GM10248 (cell line): ENCODE measurements around the gene CHST11.

Experiments
- CTCF ChIA-PET: fragments of 300-600 bp; sonication (Branson Sonifier 250); formaldehyde crosslinking; extraction: SDS; loops from one replicate; lab custom pipeline; 2021; ENCODE audit warnings: antibody characterized with exemption; lab: Yijun Ruan, JAX
- POLR2A ChIA-PET: fragments of 350-650 bp; sonication (Branson Sonifier 250); formaldehyde crosslinking; extraction: SDS; loops from one replicate; lab custom pipeline; 2020; ENCODE audit warnings: antibody characterized with exemption; lab: Yijun Ruan, JAX
- DNase-seq: peaks from one replicate; pipeline ENCODE4 v3.0.0; 2012; ENCODE audit errors: extremely low spot score
- TF ChIP-seq, protein P1 (sequence below): IDR thresholded peaks from 2 replicates; pipeline ENCODE4 v1.5.1; 2012; ENCODE audit warnings: mild to moderate bottlenecking, low read depth; ENCODE audit errors: extremely low read depth, missing control alignments, control extremely low read depth

The CHST11 gene

DNA sequence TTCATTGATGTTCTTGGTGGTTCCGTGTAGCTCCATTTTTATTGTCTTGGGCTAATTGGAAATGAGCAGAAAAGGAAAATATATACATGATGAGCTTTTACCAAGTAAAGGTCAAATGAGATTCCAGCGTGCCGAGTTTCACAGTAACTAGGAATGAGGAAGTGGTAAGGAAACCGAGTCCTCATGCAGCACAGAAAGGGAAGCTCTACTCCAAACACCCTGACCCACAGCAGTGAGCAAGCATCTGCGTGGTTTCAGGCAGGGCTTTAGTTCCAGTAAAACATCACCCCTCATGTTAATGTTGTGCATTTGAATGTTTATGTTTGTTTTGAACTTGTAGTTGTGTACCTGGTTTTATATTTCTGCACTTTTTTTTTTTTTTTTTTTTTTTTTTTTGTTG, 293.3 kb downstream of the CHST11 start:
- TF ChIP-seq, protein P1, sequence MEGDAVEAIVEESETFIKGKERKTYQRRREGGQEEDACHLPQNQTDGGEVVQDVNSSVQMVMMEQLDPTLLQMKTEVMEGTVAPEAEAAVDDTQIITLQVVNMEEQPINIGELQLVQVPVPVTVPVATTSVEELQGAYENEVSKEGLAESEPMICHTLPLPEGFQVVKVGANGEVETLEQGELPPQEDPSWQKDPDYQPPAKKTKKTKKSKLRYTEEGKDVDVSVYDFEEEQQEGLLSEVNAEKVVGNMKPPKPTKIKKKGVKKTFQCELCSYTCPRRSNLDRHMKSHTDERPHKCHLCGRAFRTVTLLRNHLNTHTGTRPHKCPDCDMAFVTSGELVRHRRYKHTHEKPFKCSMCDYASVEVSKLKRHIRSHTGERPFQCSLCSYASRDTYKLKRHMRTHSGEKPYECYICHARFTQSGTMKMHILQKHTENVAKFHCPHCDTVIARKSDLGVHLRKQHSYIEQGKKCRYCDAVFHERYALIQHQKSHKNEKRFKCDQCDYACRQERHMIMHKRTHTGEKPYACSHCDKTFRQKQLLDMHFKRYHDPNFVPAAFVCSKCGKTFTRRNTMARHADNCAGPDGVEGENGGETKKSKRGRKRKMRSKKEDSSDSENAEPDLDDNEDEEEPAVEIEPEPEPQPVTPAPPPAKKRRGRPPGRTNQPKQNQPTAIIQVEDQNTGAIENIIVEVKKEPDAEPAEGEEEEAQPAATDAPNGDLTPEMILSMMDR: no peak
- ChIA-PET POLR2A (no interaction called here), CTCF (interaction anchor here (1.0 to 1.6 kb wide), 8 partner anchors 9 to 369 kb away, joined by 3 to 6 read pairs (median 3); no protein-coding TSS in a partner anchor)
- DNase-seq: peak; percentile 57

DNA sequence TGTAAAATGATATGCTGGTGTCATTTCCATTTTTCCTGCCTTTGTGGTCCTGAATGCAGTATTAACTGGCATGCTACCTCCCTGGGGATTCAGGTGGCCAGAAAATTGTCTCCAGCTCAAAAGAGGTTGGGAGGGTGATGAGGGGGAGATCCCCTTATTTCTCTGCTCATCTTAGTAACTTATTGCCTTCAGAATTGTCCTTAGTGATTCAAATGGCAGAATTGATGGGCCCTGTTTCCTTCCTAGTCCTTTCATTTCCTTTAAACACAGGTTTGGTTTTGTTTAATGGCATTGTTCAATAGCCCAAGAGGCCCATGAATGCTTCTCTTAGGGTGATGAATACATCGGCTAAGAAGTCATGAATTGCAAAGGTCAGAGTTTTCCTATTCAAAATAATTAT, 294.4 kb downstream of the CHST11 start:
- TF ChIP-seq, protein P1: no peak
- ChIA-PET POLR2A (no interaction called here), CTCF (interaction anchor here (1.0 to 1.6 kb wide), 2 partner anchors 14 to 24 kb away, joined by 3 to 5 read pairs; no protein-coding TSS in a partner anchor)
- no peak for DNase-seq

DNA sequence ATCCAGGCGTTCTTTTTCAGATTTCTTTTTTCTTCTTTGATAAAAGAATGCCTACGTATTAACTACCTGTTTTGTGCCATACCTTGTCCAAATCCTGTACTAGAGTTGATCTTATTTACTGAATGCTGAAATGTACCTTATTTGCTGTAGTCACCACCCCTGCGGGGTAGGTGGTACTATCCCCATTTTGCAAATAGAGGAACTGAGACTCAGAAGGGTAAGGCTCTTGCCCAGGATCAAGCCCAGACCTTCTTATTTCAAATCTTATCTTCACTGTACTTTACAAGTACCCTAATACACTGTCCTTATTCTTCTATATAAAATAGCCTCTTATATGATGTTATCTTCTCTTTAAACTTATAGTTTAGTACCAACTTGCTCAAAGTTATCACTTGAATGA, 294.8 kb downstream of the CHST11 start:
- POLR2A ChIA-PET: interaction anchor here (0.5 kb wide), 1 partner anchor 17 kb away, joined by 4 read pairs; no protein-coding TSS in a partner anchor
- CTCF ChIA-PET: no interaction called here
- peak; percentile 61 for DNase-seq
- TF ChIP-seq, protein P1: no peak

DNA sequence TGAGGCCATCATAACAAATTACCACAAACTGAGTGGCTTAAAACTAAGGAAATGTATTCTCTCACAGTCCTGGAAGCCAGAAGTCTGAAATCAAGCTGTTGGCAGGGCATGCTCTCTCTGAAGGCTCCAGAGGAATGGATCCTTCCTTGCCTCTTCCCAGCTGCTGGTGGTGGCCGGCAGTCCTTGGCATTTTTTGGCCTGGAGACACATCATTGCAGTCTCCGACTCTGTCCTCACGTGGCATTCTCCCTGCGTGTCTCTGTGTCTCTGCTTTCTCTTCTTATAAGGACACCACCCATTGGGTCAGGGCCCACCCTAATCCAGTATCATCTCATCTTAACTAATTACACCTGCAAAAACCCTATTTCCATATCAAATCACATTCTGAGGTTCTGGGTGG, 295.3 kb downstream of the CHST11 start:
- ChIA-PET CTCF (no interaction called here), POLR2A (interaction anchor here (0.5 kb wide), 1 partner anchor 17 kb away, joined by 4 read pairs; no protein-coding TSS in a partner anchor)
- DNase-seq: no peak
- TF ChIP-seq, protein P1: no peak

DNA sequence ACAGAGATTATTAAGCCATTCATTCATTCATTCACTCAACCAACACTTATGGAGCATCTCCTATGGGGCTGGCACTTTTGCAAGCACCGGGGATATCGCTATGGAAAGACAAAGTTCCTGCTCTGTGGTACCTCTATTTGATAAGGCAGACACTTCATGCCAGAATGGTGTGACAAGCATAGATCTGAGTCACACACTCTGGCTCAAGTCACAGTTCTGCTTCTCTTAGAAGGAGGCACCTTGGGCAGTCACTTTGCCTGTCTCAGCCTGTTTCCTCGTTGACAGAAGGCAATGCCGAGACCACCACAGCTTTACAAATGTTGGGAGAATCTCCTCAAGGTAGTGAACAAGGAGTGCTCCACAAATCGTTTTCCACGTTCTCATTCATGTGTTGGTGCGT, 296.1 kb downstream of the CHST11 start:
- POLR2A ChIA-PET: no interaction called here
- CTCF ChIA-PET: no interaction called here
- DNase-seq: no peak
- TF ChIP-seq, protein P1: no peak

DNA sequence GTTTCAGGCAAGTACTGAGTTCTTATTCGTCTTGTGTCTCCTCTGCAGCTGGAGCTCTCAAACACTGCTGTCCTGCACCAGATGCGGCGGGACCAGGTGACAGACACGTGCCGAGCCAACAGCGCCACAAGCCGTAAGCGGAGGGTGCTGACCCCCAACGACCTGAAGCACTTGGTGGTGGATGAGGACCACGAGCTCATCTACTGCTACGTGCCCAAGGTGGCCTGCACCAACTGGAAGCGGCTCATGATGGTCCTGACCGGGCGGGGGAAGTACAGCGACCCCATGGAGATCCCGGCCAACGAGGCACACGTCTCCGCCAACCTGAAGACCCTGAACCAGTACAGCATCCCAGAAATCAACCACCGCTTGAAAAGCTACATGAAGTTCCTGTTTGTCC, 300.2 kb downstream of the CHST11 start:
- DNase-seq: no peak
- POLR2A ChIA-PET: no interaction called here
- TF ChIP-seq, protein P1: no peak
- CTCF ChIA-PET: interaction anchor here (1.7 kb wide), 1 partner anchor 12 kb away, joined by 4 read pairs; no protein-coding TSS in a partner anchor
